HepG2 (cell line): ENCODE data around the gene LYZL2. TPM values are rescaled to one million over a fixed set of nuclear protein-coding genes. Genes with fewer than 3 reads are reported as not detected.
A peak's percentile ranks its signal among the peaks of the same experiment; 100 is the strongest.

ENCODE experiments used
- CHCHD3 ChIP-seq: sonication (generic); formaldehyde crosslinking; IDR thresholded peaks from 2 replicates; pipeline ENCODE4 v1.8.0; 2022; ENCODE audit warnings: mild to moderate bottlenecking, missing genetic modification reagents, moderate library complexity
- EEA1 ChIP-seq: sonication (generic); formaldehyde crosslinking; IDR thresholded peaks from 2 replicates; pipeline ENCODE4 v1.5.1; 2020; ENCODE audit warnings: mild to moderate bottlenecking, missing genetic modification reagents, borderline replicate concordance
- GLI4 ChIP-seq: sonication (generic); formaldehyde crosslinking; IDR thresholded peaks from 2 replicates; pipeline ENCODE4 v1.5.1; 2020; ENCODE audit warnings: missing genetic modification reagents, mild to moderate bottlenecking, moderate library complexity, borderline replicate concordance
- IRF9 ChIP-seq: sonication (generic); formaldehyde crosslinking; IDR thresholded peaks from 2 replicates; pipeline ENCODE4 v1.8.0; 2022; ENCODE audit warnings: missing genetic modification reagents, mild to moderate bottlenecking, borderline replicate concordance
- MIER3 ChIP-seq: IDR thresholded peaks from 2 replicates; pipeline ENCODE4 v1.6.1; 2016; ENCODE audit warnings: missing compliant biosample characterization, borderline replicate concordance
- NFATC3 ChIP-seq: sonication (generic); formaldehyde crosslinking; IDR thresholded peaks from 2 replicates; pipeline ENCODE4 v1.5.1; 2020; ENCODE audit warnings: mild to moderate bottlenecking, missing genetic modification reagents
- NFE2L1 ChIP-seq: sonication (generic); formaldehyde crosslinking; IDR thresholded peaks from 2 replicates; pipeline ENCODE4 v1.4.0; 2020; ENCODE audit warnings: missing genetic modification reagents, mild to moderate bottlenecking, borderline replicate concordance
- NR2F6 ChIP-seq, 2 experiments: IDR thresholded peaks; 2 replicates each; pipeline ENCODE4 v1.6.1; 2016; ENCODE audit warnings: antibody characterized with exemption in 1 of 2, mild to moderate bottlenecking in 1 of 2
- PLSCR1 ChIP-seq: sonication (generic); formaldehyde crosslinking; IDR thresholded peaks from 2 replicates; pipeline ENCODE4 v1.5.0; 2020; ENCODE audit warnings: missing genetic modification reagents, mild to moderate bottlenecking, borderline replicate concordance
- RNF2 ChIP-seq: fragments of 450-650 bp; conservative IDR thresholded peaks from 2 replicates; pipeline ENCODE4 v1.6.1; 2016; ENCODE audit warnings: low read depth
- SP2 ChIP-seq: sonication (generic); formaldehyde crosslinking; IDR thresholded peaks from 2 replicates; pipeline ENCODE4 v1.5.1; 2020; ENCODE audit warnings: mild to moderate bottlenecking, missing genetic modification reagents
- THAP11 ChIP-seq: IDR thresholded peaks from 2 replicates; pipeline ENCODE4 v1.6.1; 2016; ENCODE audit warnings: missing biosample characterization, missing genetic modification reagents
- ZBTB43 ChIP-seq: sonication (generic); formaldehyde crosslinking; conservative IDR thresholded peaks from 2 replicates; pipeline ENCODE4 v1.4.0; 2020; ENCODE audit warnings: missing genetic modification reagents
- ZNF180 ChIP-seq: sonication (generic); formaldehyde crosslinking; IDR thresholded peaks from 2 replicates; pipeline ENCODE4 v1.4.0; 2020; ENCODE audit warnings: low read depth, missing genetic modification reagents, borderline replicate concordance
- ZNF335 ChIP-seq: sonication (generic); formaldehyde crosslinking; IDR thresholded peaks from 2 replicates; pipeline ENCODE4 v1.4.0; 2020; ENCODE audit warnings: missing genetic modification reagents
- ZNF362 ChIP-seq: sonication (generic); formaldehyde crosslinking; IDR thresholded peaks from 2 replicates; pipeline ENCODE4 v1.4.0; 2020; ENCODE audit warnings: missing genetic modification reagents, mild to moderate bottlenecking, borderline replicate concordance
- ZNF567 ChIP-seq: sonication (generic); formaldehyde crosslinking; IDR thresholded peaks from 2 replicates; pipeline ENCODE4 v1.8.1; 2023; ENCODE audit warnings: mild to moderate bottlenecking, missing genetic modification reagents, borderline replicate concordance
- ZNF574 ChIP-seq: sonication (generic); formaldehyde crosslinking; IDR thresholded peaks from 2 replicates; pipeline ENCODE4 v1.4.0; 2020; ENCODE audit warnings: missing genetic modification reagents
- ZNF619 ChIP-seq: sonication (generic); formaldehyde crosslinking; IDR thresholded peaks from 2 replicates; pipeline ENCODE4 v1.4.0; 2020; ENCODE audit warnings: mild to moderate bottlenecking, missing genetic modification reagents
- ZNF674 ChIP-seq: sonication (generic); formaldehyde crosslinking; IDR thresholded peaks from 2 replicates; pipeline ENCODE4 v1.5.0; 2020; ENCODE audit warnings: low read depth, mild to moderate bottlenecking, missing genetic modification reagents
- ZNF704 ChIP-seq: sonication (generic); formaldehyde crosslinking; IDR thresholded peaks from 2 replicates; pipeline ENCODE4 v1.8.1; 2023; ENCODE audit warnings: mild to moderate bottlenecking, inconsistent platforms, moderate library complexity, missing genetic modification reagents, borderline replicate concordance
- ZNF83 ChIP-seq: sonication (generic); formaldehyde crosslinking; IDR thresholded peaks from 2 replicates; pipeline ENCODE4 v1.4.0; 2020; ENCODE audit warnings: missing genetic modification reagents, mild to moderate bottlenecking, borderline replicate concordance
- polyA plus RNA-seq, 8 experiments: library from polyadenylated mRNA; depleted of rRNA in 3 of 8; stranded (reverse) in 7 of 8; unstranded in 1 of 8; fragments of >200 nt; fragmentation: Illumina TruSeq in 4 of 8; extraction: Trizol in 4 of 8; gene quantifications; 2 replicates each; pipeline versions ENCODE4 v1.2.1 to v1.2.3, GENCODE V29; 2011 to 2016; ENCODE audit warnings: low read depth in 4 of 8, missing spikeins in 1 of 8, mixed read lengths in 1 of 8; ENCODE audit not compliant: insufficient read depth in 1 of 8
- total RNA-seq, 5 experiments: library from RNA; depleted of rRNA; stranded (reverse); fragments of >200 nt; fragmentation: Illumina TruSeq; extraction: Trizol; gene quantifications; 2 replicates each; pipeline ENCODE4 v1.2.3, GENCODE V29; 2016; ENCODE audit warnings: low read depth in 1 of 5

The LYZL2 gene
- total and polyA plus RNA-seq, 2 of the 13 experiments (the other 11 are each of a cell fraction or from before 2014, with no cell fraction given) = 0.20 to 0.63 TPM

GRCh38 chr10:30583778-30584415 lies 45.7 kb downstream of the LYZL2 start (continued):
- TF ChIP-seq SP2 (CRISPR knock-in tag) (no peak), THAP11 (CRISPR knock-in tag) (no peak), RNF2 (no peak), MIER3 (no peak), GLI4 (CRISPR knock-in tag) (no peak), ZNF180 (CRISPR knock-in tag) (no peak), ZNF567 (no peak), EEA1 (CRISPR knock-in tag) (no peak), ZBTB43 (no peak), CHCHD3 (CRISPR knock-in tag) (no peak), ZNF83 (CRISPR knock-in tag) (no peak), ZNF335 (CRISPR knock-in tag) (peak; percentile 70), ZNF362 (CRISPR knock-in tag) (no peak), NFATC3 (CRISPR knock-in tag) (no peak), ZNF704 (CRISPR knock-in tag) (no peak), IRF9 (CRISPR knock-in tag) (no peak), ZNF574 (CRISPR knock-in tag) (no peak), ZNF619 (CRISPR knock-in tag) (no peak), ZNF674 (CRISPR knock-in tag) (no peak), PLSCR1 (no peak), NFE2L1 (CRISPR knock-in tag) (no peak), NR2F6 (IDR thresholded peaks at IDR 0.05) (no peak), NR2F6 (CRISPR knock-in tag; IDR thresholded peaks at IDR 0.05) (no peak; the same call in 1 of the 2 replicates)
